Measurements from ENCODE around the gene ATP4B. TPM values are rescaled to one million over a fixed set of nuclear protein-coding genes. Genes with fewer than 3 reads are reported as not detected.

The ATP4B gene
- polyA plus RNA-seq, 1 of the 3 experiments (the other 2 are of a cell fraction) = not detected

- ChIA-PET CTCF (interaction anchor here (0.8 to 3.2 kb wide), 4 partner anchors 12 to 724 kb away, joined by 3 to 19 read pairs (median 3); no protein-coding TSS in a partner anchor), POLR2A (no interaction called here)
- Histone ChIP-seq H3K4me3 (ENCODE audit: low read depth in 2 of 2, low read length in 1 of 2) (no peak within 1 kb of the TSS), H3K27ac (ENCODE audit: low read depth in 2 of 2, low read length in 1 of 2) (no peak within 1 kb of the TSS), H3K79me2 (ENCODE audit: insufficient read depth) (no peaks in the 10 kb centered on the region), H3K27me3 (ENCODE audit: insufficient read depth) (no peaks in the 10 kb centered on the region), H3K4me1 (ENCODE audit: control insufficient read depth in 1 of 2, insufficient read depth in 2 of 2, low read depth in 1 of 2, low read length in 1 of 2) (no peaks in the 10 kb centered on the region; a peak in 1 of 4 replicates), H4K20me1 (ENCODE audit: insufficient read depth) (no peaks in the 10 kb centered on the region), H3K9me2 (no peaks in the 10 kb centered on the region), H3K4me2 (no peak within 1 kb of the TSS), H3K36me3 (replicated peaks in 1 of 2; ENCODE audit: control insufficient read depth in 1 of 2, insufficient read depth in 2 of 2, low read length in 1 of 2) (no peaks in the 10 kb centered on the region), H2AFZ (ENCODE audit: low read depth) (no peak within 1 kb of the TSS), H3K9me3 (no peaks in the 10 kb centered on the region), H3F3A (replicated peaks; ENCODE audit: insufficient read depth) (peaks cover 11% of the 10 kb centered on the region), H3K9ac (no peak within 1 kb of the TSS)
- TF ChIP-seq RAD21 (IDR thresholded peaks at IDR 0.05; ENCODE audit: low read length) (no peak), NRF1 (IDR thresholded peaks at IDR 0.05; ENCODE audit: low read depth, low read length) (no peak), YY1 (IDR thresholded peaks at IDR 0.05; ENCODE audit: low read depth) (no peak), SMC3 (IDR thresholded peaks at IDR 0.05; ENCODE audit: low read depth, low read length) (no peak), JUND (IDR thresholded peaks at IDR 0.05) (no peak), USF2 (IDR thresholded peaks at IDR 0.05; ENCODE audit: borderline replicate concordance, low read depth, low read length) (no peak), GATA2 (CRISPR knock-in tag; IDR thresholded peaks at IDR 0.05) (no peak), POLR2AphosphoS5 (IDR thresholded peaks at IDR 0.05; ENCODE audit: low read depth, low read length) (no peak), ELF1 (IDR thresholded peaks at IDR 0.05) (no peak), FOXM1 (IDR thresholded peaks at IDR 0.05; ENCODE audit: low read depth) (no peak), RXRA (IDR thresholded peaks at IDR 0.05; ENCODE audit: borderline replicate concordance, low read depth) (no peak)
- TF ChIP-seq, protein P1, sequence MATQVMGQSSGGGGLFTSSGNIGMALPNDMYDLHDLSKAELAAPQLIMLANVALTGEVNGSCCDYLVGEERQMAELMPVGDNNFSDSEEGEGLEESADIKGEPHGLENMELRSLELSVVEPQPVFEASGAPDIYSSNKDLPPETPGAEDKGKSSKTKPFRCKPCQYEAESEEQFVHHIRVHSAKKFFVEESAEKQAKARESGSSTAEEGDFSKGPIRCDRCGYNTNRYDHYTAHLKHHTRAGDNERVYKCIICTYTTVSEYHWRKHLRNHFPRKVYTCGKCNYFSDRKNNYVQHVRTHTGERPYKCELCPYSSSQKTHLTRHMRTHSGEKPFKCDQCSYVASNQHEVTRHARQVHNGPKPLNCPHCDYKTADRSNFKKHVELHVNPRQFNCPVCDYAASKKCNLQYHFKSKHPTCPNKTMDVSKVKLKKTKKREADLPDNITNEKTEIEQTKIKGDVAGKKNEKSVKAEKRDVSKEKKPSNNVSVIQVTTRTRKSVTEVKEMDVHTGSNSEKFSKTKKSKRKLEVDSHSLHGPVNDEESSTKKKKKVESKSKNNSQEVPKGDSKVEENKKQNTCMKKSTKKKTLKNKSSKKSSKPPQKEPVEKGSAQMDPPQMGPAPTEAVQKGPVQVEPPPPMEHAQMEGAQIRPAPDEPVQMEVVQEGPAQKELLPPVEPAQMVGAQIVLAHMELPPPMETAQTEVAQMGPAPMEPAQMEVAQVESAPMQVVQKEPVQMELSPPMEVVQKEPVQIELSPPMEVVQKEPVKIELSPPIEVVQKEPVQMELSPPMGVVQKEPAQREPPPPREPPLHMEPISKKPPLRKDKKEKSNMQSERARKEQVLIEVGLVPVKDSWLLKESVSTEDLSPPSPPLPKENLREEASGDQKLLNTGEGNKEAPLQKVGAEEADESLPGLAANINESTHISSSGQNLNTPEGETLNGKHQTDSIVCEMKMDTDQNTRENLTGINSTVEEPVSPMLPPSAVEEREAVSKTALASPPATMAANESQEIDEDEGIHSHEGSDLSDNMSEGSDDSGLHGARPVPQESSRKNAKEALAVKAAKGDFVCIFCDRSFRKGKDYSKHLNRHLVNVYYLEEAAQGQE (IDR thresholded peaks at IDR 0.05; ENCODE audit: low read depth, low read length) = no peak
- TF ChIP-seq, protein P2, sequence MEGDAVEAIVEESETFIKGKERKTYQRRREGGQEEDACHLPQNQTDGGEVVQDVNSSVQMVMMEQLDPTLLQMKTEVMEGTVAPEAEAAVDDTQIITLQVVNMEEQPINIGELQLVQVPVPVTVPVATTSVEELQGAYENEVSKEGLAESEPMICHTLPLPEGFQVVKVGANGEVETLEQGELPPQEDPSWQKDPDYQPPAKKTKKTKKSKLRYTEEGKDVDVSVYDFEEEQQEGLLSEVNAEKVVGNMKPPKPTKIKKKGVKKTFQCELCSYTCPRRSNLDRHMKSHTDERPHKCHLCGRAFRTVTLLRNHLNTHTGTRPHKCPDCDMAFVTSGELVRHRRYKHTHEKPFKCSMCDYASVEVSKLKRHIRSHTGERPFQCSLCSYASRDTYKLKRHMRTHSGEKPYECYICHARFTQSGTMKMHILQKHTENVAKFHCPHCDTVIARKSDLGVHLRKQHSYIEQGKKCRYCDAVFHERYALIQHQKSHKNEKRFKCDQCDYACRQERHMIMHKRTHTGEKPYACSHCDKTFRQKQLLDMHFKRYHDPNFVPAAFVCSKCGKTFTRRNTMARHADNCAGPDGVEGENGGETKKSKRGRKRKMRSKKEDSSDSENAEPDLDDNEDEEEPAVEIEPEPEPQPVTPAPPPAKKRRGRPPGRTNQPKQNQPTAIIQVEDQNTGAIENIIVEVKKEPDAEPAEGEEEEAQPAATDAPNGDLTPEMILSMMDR (IDR thresholded peaks at IDR 0.05) = no peak
- no peak for DNase-seq
- 76% methylated on average over 18 of the region's 32 CpGs for WGBS (ENCODE audit: low lambda C conversion rate)
These were observed 9.1 kb upstream of the ATP4B start, which contains the start of gene GRK1 for GRCh38 chr13:113666951-113667701. Gene GRK1, plus strand, starts transcription at chr13:113667219. Its CDS starts 168 bp downstream, at chr13:113667387.
